T follicular helper cell (primary cell): ENCODE measurements around the gene CHST8.
"Not testable (repeated sequence)": the region's sequence is repeated elsewhere in the genome, so short reads cannot be mapped to it uniquely, and the experiment has no call there.

Source experiments
- DNase-seq: peaks from one replicate; pipeline ENCODE4 v3.0.0-alpha.2; 2020; ENCODE audit warnings: low read depth

CHST8 gene

GRCh38 chr19:33690378-33691029 lies 68.8 kb downstream of the CHST8 start:
- DNase-seq = no peak

DNA sequence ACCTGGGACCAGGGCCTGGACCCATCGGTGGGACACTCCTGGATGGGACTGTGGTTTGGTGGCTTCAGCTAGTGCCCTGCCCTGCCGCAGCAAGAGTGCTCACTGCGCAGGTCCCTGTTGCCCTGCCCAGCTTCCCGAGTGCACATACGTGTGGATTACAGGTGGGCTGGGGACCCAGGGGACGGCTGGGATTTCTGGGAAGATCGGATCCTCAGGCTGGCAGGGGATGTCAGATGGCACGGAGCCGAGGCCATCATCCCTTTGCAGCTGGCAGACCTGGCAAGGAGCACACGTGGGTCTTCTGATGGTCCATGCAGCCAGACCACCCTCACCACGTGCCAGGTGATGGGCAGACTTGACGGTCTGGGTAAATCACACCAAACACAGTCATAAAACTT lies 69.3 kb downstream of the CHST8 start:
- no peak for DNase-seq

DNA sequence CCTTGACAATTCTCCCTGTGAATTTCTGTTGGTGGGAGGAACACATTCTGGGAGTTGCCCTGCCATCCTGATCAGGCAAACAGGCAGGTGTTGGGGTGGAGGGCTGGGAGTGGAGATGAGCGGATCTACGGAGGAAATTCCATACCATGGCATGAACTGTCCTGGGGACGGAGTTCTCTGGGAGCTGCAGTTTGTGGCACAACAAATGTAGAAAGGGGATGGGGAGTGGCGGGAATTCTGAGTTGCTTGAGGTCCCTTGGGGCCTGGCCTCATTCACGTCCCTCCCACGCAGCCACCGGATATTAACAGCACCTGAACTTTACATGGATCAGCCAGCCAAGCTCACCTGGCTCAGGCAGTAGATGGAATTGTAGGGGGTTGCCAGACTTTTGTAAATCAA lies 70.0 kb downstream of the CHST8 start:
- no peak for DNase-seq

DNA sequence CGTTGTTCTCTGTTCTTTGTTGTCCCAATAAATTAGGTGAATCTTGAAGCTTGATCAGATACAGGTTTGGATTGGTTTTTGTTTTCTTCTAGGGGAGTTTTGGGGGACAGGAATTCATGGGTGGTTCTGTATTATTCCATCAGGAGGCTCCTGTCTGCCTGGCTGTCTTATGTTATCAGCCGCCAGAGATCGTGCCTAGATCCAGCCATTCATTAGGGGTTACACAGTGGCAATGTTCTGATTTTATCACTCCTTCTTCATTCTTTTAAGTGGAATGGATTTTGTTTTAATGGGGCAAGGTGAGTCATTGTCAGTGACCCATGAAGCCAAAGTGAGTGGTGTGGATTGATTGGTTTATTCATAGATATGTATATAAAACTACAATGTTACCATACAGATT lies 71.9 kb downstream of the CHST8 start:
- DNase-seq = no peak

- DNase-seq = not testable (repeated sequence)
These were observed 73.8 kb downstream of the CHST8 start for GRCh38 chr19:33695547-33695946.

- no peak for DNase-seq
These were observed 76.0 kb downstream of the CHST8 start for GRCh38 chr19:33697766-33698165.

DNA sequence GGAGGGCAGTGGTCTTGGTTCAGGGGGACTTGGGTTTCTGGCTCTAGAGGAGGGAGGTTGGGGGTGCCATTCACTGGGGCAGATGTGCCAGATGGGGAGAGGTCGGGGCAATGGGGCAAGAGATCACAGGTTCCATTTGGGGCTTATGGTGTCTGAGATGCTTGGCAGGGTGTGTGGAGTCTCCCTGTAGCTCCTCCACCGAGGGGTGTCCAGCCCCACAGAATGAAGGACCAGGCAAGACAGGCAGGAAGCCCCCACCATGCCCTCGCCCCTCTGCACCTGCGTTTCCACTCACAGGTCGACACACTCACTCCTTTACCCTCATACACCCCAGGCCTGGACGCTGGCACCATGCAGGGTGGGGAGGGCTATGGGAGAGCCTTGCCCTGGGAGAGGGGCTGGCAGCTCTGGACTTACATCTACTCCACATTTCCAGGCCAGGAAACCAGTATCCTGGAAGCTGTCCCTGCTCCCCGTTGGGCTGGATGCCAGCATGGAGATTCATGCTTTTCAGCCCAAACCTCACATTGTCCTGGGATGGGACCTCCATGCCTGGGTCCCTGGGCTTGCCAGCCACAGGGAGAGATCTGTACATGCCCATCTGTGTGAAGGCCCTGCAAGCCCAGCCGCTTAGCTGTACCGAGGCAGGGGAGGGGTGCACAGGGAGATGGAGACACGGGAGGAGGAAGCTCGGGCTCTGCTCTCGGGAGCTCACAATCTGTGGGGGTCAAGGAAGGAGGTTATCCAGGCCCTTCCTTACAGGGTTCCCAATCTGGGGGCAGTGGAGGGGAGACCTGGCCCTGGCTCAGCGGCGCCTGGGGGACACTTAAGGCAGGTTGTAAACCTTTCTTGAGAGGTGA lies 77.1 kb downstream of the CHST8 start:
- no peak for DNase-seq

DNA sequence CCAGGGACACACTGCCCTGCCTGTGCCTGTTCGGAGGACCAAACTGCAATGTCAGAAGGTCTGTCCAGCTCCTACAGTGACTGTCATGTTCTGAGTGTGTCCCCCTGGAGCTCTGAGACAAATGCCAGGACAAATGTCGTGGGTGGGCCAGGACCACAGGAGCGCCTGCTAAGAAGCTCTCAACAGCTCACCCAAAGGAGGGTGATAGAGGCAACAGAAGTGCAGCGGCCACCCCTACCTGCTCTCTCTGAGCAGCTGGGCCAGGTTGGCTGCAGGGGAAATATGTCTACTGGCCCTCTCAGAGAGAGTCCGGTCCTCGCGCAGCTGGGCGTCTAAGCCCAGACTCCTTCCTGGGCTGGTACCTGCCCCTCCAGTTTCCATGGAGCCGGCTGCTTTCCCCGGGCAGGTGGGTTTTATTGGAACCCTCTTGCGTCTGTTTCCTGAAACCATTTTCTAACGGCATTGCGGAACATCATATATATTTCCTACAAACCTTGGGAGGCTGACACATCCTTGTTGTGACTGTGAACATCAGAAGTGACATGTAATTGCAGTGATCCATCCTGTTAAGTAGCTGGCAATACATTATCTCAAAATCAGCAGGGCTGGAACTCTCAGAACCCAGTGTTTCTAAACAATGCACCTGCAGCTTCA lies 78.1 kb downstream of the CHST8 start:
- no peak for DNase-seq

- no peak for DNase-seq
These were observed 78.8 kb downstream of the CHST8 start for GRCh38 chr19:33700408-33701013.

DNA sequence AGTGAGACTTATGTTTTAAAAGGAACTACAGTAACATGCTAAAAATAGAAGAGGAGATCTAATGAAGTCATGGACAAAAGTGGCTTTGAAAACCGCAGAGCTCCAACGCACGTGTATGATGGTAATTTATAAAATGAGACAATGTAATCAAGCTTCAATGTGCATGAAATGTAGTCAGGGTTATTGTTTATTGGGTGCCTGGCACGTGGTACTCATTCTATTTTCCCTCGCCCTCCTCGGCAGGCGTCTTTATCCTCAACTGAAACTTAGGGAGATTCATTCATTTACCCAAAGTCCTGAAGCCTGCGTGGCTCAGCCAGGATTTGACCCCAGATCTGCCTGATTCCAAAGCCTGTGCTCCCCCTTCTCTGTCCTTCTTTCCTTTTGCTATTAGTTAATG lies 79.8 kb downstream of the CHST8 start:
- DNase-seq = no peak

DNA sequence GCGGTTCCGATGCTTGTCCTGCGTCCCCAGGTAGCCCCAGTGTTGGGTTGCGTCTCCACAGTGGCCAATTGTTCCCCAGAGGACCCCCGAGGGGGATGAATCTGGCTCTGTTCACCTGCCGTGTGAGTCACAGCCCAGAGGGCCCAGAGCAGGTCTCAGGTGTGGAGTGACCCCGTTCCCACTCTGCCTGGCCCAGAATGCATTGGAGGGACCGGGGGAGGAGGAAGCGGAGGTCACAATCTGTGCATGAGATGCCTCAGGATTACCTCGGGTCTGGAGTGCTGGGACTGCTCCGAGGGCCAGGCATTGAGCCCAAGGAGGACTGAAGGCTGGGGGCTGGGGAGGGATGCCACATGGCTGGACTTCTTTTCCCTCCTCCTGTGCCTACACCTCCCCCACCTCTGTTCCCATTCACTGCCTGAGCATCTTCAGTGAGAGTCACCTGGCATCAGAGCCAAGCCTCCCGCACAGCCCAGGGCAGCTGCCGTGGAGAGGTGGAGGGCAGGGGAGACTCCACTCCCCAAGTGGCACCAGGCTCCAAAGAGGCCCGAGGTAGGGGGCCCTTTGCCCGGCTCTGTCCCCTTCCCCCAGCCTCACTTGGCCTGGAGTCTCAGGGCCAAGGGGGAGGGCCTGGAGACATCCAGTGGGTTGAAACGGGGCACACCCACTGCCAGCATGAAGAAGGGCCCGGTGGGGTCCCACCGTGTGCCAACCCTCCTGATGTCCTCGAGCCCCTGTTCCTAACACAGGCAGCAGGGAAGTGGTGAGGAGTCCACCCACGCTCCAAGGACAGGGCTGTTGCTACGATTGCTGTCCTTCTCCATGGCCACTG lies 81.1 kb downstream of the CHST8 start:
- no peak for DNase-seq

DNA sequence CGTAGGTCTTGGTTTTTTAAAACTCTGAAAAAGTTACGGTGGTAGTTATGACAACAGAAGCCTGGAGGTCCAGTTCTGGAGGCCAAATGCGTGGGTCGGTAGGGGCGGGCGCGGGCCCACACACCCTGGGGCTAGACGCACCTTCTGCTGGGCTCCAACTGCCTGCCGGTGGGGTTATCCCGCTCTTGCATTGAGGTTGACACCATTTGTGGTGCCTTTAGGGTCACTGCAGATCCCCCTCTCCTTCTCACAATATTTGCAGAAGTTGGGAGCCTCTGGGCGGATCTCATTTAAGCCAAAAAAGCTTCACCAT lies 81.6 kb downstream of the CHST8 start:
- DNase-seq = no peak

- DNase-seq = no peak
These were observed 82.1 kb downstream of the CHST8 start for GRCh38 chr19:33703821-33704220.

GRCh38 chr19:33704271-33704670 lies 82.5 kb downstream of the CHST8 start:
- no peak for DNase-seq

GRCh38 chr19:33705090-33705847 lies 83.5 kb downstream of the CHST8 start:
- DNase-seq = no peak

GRCh38 chr19:33705860-33706259 lies 84.1 kb downstream of the CHST8 start:
- DNase-seq = no peak

DNA sequence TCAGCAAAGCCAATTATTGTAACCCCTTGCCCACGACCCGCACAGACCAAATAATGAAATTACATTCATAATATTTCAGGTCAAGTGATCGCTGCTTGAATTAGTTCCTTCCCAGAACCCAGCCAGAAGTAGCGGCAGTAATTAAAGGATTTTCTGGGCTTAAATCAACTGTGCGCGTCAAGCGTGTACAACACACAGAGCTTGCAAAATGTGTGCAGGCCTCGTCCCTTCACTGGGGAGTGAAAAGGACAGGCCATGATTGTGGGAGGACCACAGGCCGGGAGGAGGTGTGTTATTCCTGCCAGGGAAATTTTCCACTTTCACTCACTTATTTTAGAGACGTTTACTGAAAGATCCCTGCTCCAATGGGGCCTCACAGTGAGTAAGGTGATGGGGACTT lies 84.9 kb downstream of the CHST8 start:
- DNase-seq = no peak

GRCh38 chr19:33712268-33712667 lies 90.5 kb downstream of the CHST8 start:
- no peak for DNase-seq

DNA sequence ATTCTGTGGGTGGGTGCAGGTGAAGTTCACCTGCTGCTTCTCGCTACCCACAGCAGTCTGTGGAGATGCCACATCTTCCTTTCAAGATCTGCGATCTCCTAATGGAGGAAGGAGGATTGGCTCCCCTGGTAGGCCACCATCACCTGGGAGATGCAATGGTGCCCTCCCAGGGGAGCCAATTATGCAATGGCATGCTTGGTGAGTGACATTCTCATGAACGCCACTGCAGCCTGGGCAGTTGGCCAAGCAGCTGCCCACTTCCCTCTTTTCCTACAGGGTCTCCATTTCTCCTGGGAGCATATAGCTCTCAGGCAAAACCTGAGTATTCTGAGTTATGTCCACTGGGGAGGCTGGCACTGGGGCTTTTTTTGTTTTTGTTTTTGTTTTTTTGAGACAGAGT lies 91.4 kb downstream of the CHST8 start:
- DNase-seq = no peak

DNA sequence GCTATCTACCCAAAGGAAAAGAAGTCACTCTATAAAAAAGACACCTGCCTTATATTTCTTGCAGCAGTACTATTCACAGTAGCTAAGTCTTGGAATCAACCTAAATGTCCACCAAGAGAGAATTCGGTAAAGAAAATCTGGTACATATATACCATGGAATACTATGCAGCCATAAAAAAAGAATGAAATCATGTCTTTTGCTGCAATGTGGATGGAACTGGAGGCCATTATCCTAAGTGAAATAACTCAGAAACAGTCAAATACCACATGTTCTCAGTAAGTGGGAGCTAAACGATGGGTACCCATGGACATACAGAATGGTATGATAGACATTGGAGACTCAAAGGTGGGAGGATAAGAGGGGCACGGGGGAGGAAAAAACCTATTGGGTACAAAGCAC lies 92.4 kb downstream of the CHST8 start:
- DNase-seq = no peak

DNA sequence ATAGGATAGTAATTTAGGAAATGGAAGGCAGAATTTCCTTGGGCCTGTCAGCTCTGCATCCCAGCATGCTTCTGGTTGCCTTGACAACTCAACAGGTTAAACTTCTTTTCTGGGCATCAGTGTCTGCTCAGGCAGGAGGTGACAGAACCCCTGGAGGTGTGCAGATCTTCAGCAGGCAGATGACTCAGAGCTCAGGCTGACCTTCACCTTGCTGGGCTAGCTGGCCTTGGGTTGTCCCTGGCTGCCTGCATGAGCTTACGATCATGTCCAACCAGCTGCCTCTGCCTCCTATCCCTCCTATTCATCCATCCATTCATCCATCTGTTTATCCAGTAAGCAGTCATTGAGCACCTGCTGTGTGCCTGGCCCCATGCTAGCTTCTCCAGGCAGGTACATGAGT lies 93.7 kb downstream of the CHST8 start:
- no peak for DNase-seq
